IPS-NIHi7 (cell line): ENCODE results near the gene INSRR.

Experiments used
- DNase-seq: peaks from one replicate; pipeline ENCODE4 v3.0.0; 2012; ENCODE audit warnings: mixed read lengths; ENCODE audit errors: extremely low spot score

INSRR gene

DNA sequence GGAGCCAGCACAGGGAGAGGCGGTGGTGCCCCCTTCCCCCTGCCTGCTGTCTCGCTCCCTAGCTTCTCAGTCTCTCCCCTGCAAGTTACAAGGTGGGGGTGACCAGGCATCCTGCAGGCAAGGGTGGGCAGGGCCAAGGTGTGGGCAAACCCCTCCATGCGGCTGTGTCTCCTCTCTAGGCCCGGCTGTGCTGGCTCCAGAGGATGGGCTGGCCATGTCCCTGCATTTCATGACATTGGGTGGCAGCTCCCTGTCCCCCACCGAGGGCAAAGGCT lies 16.4 kb upstream of the INSRR start:
- no peak for DNase-seq

DNA sequence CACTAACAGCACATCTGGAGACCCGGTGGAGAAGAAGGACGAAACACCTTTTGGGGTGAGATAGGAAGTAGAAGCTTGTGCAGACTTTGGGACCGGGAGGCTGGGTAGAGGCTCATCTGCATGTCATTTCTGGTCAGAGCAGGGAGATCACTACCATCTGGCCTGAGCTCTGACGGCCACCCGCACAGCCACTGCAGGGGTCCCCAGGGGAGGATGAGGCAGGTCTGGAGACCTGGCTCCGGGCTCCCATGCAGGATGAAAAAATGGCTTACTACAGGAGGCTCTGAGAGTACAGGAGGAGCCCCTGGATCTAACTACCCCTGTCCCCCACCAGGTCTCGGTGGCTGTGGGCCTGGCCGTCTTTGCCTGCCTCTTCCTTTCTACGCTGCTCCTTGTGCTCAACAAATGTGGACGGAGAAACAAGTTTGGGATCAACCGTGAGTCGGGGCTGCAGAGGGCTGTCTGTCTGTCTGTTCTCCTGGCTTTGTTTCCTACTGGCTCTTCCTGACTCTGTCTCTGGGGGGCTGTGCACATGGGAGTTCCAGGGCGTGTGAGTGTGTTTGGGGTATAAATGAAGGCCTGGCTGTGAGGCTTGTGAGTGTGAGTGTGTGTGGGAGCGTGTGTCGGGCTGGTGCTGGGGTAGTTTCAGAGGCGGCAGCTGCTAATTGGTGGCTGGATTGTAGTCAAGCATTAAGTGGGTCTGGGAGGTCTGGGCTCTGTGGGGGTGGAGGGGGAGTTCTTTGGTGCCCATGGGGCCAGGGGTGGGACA lies 15.8 kb upstream of the INSRR start:
- no peak for DNase-seq

DNA sequence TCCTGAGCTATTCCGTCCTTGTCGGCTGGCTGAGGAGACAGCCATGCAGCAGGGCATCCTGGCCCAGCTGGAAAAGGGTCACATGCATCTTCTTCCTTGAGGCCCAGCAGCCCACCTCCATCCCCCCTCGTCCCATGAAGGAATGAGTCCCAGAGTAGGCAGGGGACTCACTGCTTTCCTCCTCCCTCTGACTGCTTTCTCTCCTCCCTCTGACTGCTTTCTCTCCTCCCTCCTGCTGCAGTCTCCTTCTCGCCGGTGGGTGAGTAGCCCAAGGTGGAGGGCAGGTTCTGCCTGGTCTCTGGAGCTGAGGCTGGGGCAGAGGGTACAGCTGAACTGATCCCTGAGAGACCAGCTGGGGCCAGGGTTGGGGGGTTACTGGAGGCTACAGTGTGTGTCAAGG lies 15.2 kb upstream of the INSRR start:
- DNase-seq = no peak

DNA sequence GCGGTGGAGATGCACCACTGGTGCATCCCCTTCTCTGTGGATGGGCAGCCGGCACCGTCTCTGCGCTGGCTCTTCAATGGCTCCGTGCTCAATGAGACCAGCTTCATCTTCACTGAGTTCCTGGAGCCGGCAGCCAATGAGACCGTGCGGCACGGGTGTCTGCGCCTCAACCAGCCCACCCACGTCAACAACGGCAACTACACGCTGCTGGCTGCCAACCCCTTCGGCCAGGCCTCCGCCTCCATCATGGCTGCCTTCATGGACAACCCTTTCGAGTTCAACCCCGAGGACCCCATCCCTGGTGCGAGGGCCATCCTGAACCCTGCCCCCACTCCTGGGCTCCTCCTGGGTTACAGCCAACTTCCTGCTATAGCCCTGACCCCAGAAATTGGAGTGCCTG lies 14.7 kb upstream of the INSRR start:
- no peak for DNase-seq

DNA sequence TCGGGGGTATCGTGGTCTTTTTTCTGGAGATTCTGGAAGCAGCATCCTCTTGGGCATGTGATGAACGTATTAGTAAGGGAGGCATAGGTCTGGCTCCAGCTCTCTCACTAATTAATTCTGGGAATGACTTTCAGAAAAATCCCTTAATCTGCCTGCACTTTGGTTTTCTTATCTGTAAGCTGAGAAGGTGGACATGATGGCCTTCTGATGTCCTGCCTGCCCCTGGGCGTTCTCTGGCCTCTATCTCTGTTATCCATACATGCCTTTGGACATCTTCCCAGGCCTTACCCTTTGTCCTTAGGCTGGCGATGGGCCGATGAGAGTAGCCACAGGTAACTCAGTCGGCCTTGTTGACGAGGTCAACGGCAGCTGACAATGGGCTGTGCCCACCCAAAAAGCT lies 10.5 kb upstream of the INSRR start:
- no peak for DNase-seq

DNA sequence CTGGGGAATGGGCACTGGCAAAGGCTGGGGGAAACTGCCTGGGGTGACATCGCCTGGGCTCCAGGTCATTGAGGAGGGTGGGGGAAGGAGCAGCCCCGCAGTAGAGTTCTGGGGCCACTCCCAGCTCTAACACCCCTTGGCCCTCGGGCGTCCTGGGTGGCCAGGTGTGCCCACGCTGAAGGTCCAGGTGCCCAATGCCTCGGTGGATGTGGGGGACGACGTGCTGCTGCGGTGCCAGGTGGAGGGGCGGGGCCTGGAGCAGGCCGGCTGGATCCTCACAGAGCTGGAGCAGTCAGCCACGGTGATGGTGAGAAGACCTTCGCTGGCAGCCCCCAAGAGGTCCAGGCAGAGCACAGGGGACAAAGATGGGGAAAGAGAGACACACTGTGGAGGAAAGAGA lies 9.4 kb upstream of the INSRR start:
- DNase-seq = no peak

DNA sequence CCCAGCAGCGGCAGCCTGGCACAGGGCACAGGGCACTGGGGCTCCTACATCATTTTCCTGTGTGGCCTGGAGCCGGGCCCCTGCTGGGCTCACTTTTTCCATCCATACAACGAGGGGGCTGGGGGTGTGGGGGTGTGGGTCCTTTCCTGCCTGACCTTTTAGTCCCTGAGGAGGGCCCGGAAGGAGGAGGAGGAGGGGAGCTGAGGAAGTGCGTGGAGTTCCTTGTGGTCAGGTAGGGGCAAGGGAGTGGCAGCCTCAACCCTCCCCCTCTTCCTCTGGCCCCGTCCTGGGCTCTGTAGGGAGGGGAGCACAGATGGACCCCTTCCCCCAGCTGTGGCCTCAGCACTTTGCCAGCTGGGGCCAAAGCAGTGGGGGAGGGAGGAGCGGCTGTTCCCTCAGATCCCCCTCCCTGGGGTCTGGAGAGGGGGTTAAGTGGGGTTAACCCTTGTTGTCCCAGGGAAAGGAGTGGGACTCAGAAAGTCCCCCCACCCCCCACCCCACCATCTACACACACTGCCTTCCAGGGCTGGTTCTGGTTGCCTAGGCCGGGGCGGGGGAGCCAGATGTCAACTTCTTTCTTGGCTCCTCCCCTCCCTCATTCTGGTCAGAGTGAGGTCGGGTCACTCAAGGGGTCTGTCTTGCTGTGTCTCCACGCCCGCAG lies 7.5 kb upstream of the INSRR start:
- DNase-seq = no peak

DNA sequence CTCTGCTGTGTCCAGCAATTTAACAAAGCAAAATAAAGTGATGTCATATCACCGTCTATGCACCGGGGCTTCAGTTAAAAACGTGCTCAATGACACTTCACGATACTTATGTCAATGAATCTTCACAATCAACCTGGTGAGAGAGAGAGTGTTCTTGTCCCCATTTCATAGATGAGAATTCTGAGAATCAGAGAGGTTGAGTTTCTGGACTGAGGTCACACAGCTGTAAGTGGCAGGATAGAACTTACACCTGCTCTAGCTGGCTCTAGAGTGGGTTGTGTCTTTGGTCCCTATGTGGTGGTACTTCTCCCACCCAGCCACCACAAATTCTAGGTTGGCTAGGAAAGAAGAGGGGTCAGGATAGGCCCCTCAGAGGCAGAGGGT lies 6.9 kb upstream of the INSRR start:
- no peak for DNase-seq

DNA sequence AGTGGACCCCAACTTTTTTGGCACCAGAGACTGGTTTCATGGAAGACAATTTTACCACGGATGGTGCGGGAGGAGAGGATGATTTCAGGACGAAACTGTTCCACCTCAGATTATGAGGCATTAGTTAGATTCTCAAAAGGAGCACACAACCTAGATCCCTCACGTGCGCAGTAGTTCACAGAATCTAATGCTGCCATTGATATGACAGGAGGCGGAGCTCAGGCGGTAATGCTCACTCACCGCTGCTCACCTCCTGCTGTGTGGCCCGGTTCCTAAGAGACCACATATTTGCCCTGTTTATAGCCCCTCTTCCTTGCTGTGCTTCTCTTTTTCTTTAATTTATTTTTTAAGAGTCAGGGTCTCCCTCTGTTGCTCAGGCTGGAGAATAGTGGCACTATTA lies 6.3 kb upstream of the INSRR start:
- no peak for DNase-seq

DNA sequence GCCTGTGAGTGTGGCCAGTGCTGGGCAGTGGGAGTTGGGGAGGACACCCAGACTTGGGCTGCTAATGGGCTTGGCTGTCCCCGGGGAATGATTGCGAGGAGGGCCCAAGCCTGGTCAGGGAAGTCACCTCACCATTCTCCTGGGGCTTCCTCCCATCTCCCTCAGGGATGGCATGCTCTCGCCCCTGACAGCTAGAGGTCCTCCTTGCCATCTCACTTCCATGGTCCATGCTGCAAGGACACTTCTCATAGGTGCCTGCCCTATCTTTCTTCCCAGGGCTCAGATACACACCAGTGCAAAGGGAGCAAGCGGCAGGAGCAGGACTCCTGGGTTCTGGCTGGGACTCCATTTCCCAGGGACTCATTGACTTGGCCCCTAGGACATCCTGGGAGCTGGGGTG lies 5.9 kb upstream of the INSRR start:
- DNase-seq = no peak

DNA sequence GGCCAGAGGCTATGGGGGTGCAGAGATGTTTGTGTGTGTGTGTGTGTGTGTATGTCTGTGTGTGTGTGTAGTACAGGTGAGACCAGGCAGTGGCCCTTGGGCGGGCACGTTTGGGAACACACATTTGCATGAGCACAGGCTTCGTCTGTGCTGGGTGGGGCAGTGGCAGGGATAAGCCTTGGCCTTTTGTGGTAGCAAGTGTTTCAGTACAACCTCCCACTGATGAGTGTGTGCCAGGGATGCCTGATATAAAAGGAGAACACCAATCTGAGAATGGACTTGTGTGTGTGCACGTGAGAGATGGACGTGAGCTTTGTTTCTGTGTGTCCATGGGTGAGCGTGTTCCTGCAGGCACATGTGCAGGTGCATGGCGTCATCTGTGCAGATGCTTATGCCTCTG lies 4.7 kb upstream of the INSRR start:
- no peak for DNase-seq

DNA sequence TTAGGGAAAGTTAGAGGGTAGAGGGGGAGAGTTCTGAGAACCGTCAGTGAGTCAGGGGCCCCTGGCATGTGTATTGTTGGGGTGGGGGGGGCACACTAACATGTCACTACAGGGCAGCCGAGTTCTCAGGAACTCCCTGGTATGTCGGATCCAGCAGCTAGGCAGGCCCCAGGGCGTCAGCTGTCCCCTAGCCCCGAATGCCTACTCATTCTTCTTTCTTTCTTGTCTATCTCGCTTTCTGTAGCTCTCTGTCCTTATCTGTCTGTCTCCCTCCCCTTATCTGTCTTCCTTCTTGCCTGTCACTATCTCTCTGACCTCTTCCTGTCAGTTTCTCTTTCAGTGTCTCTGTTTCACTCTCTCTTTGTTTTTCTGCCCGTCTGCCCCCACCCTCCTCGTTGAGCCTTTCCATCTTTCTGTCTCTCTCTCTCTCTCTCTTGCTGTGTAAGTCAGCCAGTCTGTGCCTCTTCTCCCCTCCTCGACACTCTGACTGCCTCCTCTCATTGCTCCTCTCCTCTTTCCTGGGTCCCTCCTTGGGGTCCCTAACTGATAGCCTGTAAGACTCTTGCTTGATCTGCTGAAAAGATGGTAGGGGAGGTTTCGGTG lies 4.2 kb upstream of the INSRR start:
- DNase-seq = no peak

DNA sequence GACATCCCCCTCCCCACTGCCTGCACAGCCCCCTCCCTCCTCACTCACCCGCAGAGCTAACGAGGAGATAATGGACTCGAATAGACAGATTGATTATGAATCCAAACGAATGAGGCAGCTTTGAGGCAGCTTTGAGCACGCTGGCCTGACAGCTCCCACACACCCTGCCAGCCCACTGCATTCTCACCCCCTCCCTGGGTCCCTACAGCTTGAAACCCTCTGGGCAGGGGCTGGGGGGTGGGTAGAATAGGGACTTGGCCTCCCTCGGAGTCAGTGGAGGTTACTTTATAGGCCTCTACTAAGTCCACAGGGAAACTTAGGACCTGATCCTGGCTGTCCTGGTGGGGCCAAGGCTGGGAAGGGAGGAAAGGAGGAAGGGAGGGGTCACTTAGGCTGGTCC lies 3.7 kb upstream of the INSRR start:
- DNase-seq = no peak

DNA sequence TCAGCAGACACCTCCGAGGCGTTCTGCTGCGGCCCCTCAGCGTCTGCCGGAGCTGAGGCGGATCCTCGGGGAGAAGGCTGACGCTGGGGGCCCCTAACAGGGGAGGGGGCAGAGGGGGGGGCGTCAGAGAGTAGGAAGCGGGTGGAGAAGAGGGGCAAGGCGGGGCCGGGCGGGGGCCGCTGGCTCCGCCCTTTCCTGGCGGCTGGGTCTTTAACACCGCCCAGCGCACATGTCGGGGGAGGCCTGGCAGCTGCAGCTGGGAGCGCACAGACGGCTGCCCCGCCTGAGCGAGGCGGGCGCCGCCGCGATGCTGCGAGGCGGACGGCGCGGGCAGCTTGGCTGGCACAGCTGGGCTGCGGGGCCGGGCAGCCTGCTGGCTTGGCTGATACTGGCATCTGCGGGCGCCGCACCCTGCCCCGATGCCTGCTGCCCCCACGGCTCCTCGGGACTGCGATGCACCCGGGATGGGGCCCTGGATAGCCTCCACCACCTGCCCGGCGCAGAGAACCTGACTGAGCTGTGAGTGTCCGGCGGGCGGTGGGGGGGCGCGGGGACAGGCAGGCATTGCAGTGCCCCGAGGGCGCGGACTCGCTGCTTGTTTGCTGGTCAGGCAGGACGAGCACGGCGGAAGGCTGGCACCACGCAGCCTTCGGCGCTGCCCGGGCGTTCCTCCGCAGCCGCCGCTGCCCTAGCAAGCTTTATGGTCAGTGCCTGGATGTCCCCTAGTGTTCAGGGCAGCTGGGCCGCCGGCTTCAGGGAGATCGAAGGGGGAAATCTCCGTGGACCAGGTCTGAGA lies 1.9 kb upstream of the INSRR start, which contains the start of gene NTRK1:
NTRK1 (plus strand) TSS at position 238 of the 796 bp plus-strand sequence; CDS start at position 308, 70 bp downstream.
- DNase-seq = peak; percentile 83

DNA sequence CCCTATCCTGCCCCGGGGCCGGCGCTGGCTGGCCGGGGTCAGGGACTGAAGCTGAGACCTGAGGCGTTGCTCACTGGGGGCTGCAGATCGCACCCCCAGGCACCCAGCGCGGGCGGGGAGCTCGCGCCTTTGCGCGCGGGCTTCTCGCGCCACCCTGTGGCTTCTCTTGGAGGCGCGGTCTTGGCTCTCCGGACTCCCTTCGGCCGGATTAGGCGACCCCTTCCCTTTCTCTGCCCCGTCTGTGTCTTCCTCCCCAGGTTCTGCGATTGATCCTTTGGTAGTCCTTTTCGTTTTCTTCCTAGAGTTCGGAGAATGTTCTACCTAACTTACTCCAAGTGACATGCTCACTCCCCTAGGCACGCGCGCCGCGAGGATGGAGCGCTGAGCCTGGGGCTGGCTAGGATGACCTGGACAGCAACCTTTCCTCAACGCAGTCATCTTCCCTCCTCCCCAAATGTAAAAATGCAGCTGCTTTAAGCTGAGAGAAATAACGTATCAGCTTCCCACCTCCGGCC lies 1.3 kb upstream of the INSRR start:
- peak; percentile 81 for DNase-seq

DNA sequence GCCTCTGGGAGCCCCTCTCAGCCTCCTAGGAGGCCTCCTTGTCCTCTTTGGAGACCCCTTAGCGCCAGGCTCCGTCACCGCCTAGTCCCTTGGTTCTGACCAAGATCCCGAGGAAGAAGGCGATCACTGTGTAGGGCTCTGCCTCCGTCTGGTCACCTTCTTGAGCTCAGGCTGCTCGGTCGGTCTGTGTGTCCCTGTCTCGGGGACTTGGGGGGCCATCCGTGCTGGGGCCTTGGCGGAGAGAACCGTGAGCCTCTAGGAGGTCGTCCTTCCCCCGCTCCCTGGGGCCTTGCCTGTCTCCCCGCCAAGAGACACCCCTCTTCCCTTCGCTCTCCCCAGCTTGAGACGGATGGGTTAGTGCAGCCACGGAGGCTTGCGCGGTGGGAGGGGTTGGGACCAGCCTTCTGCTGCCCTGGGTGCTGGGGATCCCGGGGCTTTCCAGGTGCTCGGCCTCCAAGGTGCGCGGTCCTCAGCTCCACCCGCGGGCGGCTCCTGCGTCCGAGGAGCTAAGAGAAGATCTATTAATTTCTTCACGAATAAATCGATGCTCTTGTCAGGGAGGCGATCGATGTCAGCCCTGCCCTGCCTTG lies 701 bp upstream of the INSRR start:
- DNase-seq = peak; percentile 49

DNA sequence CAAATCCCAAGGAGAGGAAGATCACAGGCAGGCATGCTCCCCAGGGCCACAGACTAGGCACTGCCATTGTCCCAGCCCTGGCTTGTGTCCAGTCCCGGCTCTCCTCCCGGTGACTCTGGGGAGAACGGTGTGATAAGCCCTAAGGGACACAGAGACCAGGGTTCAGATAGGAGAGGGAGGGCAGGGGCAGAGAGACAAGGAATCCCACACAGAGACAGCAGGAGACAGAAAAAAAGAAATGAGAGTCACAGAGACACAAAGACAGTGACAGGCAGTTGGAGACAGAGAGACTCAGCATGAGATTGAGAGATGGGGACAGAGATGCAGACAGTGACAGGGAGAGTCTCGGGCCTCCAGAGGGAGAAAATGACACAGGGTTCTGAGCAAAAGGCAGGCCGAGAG lies 361 bp downstream of the INSRR start:
- no peak for DNase-seq

DNA sequence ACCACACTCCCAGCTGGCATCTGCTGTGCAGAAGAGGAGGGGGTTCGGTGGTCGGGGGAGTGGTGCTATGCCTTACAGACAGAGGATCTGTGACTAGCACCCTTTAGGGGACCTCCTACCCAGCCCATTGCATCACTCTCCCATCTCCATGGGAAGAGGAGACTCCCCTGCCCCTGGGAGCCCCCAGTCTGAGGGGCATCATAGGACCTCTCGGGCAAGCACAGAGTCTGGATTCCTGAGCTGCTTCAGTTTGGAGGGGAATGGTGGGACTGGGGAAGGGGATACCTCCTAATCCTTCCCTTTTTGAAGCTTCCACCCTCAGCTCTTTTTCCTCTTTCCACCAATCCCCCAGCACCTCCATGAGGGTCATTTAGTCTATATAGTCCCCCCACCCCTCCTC lies 1.4 kb downstream of the INSRR start:
- DNase-seq = no peak

DNA sequence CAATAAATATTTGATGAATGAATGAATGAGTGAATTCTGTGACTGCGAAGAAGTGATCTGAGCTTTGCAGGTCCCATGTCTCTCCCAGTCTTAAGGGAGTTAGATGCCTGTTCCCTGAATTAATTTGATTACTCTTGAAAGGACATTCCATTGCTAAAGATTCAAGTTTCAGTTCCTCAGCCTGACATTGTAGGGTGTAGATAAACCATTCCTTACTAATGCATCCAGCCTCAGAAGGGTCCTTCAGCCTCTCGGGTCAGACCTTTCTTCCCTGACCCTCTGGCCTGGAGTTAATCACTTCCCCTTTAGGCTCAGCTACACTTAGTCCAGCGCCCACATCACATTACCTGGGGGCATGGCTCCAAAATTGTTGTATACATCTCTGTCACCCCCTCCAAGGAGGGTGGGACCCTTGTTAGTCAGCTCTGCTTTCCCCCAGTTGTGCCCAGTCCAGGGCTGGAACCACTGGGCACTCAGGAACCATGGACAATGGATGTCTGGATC lies 2.6 kb downstream of the INSRR start:
- no peak for DNase-seq

DNA sequence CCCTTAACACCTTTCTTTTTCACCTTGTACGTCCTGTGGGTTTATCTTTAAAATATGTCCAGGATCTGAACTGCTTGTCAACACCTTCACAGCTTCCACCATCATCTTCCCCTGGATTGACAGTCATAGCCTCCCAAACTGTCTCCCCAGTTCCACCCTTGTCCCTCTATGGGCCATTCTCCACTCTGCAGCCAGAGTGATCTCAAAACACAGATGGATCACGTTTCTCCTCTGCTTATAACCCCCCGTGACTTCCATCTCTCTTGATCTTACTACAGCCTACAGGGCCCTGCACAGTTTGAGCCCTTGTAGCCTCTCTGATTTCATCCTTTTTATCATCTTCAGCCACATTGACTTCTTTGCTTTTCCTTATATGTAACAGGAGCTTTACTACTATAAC lies 4.3 kb downstream of the INSRR start:
- DNase-seq = no peak

DNA sequence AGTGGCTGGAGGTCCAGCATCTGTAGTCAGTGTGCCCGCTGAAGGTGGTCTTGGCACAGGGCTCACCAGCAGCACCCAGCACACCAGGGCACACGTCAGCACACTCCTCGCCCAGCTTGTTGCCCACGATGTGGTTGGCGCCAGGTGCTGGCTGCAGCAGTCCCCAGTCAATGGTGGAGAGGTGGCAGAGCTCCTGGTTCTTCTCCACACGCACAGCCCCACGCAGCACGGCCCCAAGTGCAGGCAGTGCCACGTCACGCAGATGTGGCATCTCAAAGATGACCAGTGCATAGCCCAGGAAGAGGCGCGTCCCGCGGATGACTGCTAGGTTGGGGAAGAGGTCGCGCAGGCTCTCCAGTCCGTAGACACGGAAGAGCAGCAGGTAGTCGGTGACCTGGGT lies 5.2 kb downstream of the INSRR start:
- no peak for DNase-seq

DNA sequence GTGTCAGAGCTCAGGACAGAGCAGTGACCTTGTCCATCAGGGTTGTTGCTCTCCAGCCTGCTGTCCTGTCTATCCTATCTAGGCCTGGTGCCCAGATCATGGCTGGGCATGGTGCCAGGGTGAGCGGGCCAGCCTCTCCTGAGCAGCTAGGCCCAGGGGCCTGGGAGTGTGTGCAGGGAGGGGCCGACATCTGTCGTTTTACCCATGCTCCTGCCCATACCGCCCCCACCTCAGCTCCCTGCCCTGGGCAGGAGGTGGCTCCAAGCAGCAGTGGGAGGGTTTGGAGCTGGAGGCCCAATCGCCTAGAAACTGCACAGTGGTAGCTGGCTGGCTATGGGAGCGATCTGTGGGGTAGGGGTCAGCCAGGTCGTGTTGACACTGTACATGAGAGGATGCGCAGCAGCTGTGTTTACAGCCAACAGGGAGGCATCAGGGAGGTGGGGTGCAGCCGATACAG lies 6.5 kb downstream of the INSRR start:
- DNase-seq = no peak
